ENCODE results near the gene PPP5C.

DNA sequence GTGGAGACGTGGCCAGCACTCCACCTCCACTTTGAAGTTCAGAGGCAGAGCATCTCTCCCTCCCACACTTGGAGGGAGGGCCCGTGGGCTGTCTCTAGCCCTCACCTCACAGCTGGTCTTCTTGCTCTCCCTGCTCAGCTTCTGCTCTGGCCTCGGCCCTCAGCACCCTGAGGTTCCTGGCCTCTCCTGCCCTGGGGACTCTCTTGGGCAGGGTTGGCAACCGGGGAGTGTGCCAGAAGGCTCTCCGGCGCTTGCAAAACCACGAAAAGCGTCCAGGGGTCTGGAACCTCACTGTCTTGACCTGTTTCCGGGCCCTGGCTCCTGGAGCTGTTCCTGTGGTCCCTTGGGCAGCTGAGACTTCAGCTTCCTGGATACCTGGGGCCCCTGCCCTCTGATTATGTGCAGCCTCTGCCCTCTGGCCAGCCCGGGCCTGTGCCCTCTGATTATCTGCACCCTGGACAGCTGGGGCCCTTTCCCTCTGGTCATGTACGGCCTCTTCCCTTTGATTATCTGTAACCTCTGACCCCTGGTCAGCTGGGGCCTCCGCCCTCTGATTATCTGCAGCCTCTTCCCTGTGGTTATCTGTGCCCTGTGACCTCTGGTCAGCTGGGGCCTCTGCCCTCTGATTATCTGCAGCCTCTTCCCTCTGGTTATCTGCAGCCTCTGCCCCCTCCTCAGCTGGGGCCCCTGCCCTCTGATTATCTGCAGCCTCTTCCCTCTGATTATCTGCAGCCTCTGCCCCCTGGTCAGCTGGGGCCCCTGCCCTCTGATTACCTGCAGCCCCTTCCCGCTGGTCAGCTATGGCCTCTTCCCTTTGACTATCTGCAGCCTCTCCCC is 64.4 kb downstream of the PPP5C start:
- TF ChIP-seq CTCF (IDR thresholded peaks at IDR 0.05; ENCODE audit: insufficient read depth, low read length, poor library complexity, severe bottlenecking) (no peak), EZH2phosphoT487 (conservative IDR thresholded peaks at IDR 0.05; ENCODE audit: low read length) (no peak)

Data from SU-DHL-6 (cell line).